ENCODE data around the gene OSBPL5. TPM values are rescaled to one million over a fixed set of nuclear protein-coding genes. Genes with fewer than 3 reads are reported as not detected.

OSBPL5 gene
- total and polyA plus RNA-seq, 5 donors from 2014 or later, result 0.22 to 2.2 (median 0.23) TPM; not detected in 2

DNA sequence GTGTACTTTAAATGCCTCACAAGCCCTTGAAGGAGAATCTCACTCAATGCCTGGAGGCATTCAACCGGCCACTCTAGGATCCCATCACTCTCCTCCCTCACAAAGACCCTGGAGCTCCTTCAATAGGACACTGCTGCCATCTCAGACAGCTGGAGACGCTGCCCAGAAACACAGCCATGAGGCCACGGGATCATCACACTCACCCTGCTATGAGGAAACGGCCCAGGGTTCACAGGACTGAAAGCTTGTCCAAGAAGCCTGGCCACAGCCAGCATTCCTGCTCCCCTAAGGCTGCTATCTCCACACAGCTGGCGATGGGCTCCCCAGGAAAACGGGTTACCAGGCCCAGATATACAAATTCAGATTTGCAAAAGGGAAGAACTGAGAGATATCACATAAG is 121.1 kb downstream of the OSBPL5 start:
- Mint-ChIP-seq H3K4me3 (no peak overlapping the region), H3K36me3 (peaks cover 19% of the 10 kb centered on the region), H3K27me3 (no peaks in the 10 kb centered on the region)

DNA sequence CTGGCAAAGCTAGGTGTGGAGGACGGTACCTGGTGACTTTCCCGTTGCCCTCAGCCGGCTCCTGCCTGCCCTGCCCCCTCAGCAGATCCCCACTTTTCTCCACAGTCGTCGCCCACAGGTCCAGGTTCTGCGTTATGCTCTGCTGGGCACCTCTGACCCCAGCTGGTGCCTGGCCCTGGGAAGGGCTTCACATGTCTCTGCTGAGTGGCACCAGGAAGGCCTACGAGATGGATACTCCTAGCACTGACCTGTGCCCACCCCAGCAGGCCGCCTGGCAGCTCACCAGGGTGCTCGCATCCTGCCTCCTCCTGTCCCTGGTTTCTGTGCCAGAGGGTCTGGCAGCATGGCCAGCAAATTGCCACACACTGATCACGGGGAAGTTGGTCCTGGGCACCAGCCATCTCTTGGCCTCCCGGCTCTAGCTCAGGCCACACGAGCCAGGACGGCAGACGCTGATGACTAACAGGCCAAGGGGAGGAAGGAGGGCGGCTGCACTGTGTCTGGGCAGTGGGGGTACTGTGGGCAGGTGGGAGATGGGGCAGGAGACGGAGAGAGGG is 121.7 kb downstream of the OSBPL5 start:
- H3K27me3 ChIP-seq (ENCODE audit: control insufficient read depth, insufficient read depth, low read length), result no peaks in the 10 kb centered on the region
- DNase-seq (no peak), ATAC-seq (ENCODE audit: low read depth in 2 of 2) (no peak)
- Mint-ChIP-seq H3K27ac (peak overlapping the region in 1 of 3 donors; percentile 65), H3K4me3 (no peak overlapping the region), H3K27me3 (no peaks in the 10 kb centered on the region), H3K9me3 (no peaks in the 10 kb centered on the region), H3K4me1 (peaks cover 0 to 12% (median 6%) of the 10 kb centered on the region in 4 donors), H3K36me3 (peaks cover 23% of the 10 kb centered on the region)
- no peak overlapping the region for H3K4me3 ChIP-seq (ENCODE audit: low read depth, low read length)
- peaks cover 53% of the 10 kb centered on the region for H3K36me3 ChIP-seq (ENCODE audit: control insufficient read depth, insufficient read depth, low read length)
- no peak overlapping the region for H3K27ac ChIP-seq (ENCODE audit: insufficient read depth, low read length, poor library complexity, severe bottlenecking)
- H3K4me1 ChIP-seq (ENCODE audit: control insufficient read depth, insufficient read depth, low read length, poor library complexity, severe bottlenecking), result no peaks in the 10 kb centered on the region
- H3K9me3 ChIP-seq (ENCODE audit: control insufficient read depth in 2 of 2, low read length in 2 of 2), result no peaks in the 10 kb centered on the region

More for the DNA sequence above, 121.1 kb downstream of the OSBPL5 start:
- DNase-seq (no peak), ATAC-seq (ENCODE audit: low read depth in 2 of 2) (no peak)
- Mint-ChIP-seq H3K27ac (no peak overlapping the region), H3K4me1 (peaks cover 0 to 14% (median 6%) of the 10 kb centered on the region in 4 donors), H3K9me3 (no peaks in the 10 kb centered on the region)
- Histone ChIP-seq H3K4me1 (ENCODE audit: control insufficient read depth, insufficient read depth, low read length, poor library complexity, severe bottlenecking) (peaks cover 2% of the 10 kb centered on the region), H3K9me3 (ENCODE audit: control insufficient read depth in 2 of 2, low read length in 2 of 2) (no peaks in the 10 kb centered on the region), H3K27me3 (ENCODE audit: control insufficient read depth, insufficient read depth, low read length) (no peaks in the 10 kb centered on the region), H3K36me3 (ENCODE audit: control insufficient read depth, insufficient read depth, low read length) (peaks cover 47% of the 10 kb centered on the region), H3K4me3 (ENCODE audit: low read depth, low read length) (no peak overlapping the region), H3K27ac (ENCODE audit: insufficient read depth, low read length, poor library complexity, severe bottlenecking) (no peak overlapping the region)

DNA sequence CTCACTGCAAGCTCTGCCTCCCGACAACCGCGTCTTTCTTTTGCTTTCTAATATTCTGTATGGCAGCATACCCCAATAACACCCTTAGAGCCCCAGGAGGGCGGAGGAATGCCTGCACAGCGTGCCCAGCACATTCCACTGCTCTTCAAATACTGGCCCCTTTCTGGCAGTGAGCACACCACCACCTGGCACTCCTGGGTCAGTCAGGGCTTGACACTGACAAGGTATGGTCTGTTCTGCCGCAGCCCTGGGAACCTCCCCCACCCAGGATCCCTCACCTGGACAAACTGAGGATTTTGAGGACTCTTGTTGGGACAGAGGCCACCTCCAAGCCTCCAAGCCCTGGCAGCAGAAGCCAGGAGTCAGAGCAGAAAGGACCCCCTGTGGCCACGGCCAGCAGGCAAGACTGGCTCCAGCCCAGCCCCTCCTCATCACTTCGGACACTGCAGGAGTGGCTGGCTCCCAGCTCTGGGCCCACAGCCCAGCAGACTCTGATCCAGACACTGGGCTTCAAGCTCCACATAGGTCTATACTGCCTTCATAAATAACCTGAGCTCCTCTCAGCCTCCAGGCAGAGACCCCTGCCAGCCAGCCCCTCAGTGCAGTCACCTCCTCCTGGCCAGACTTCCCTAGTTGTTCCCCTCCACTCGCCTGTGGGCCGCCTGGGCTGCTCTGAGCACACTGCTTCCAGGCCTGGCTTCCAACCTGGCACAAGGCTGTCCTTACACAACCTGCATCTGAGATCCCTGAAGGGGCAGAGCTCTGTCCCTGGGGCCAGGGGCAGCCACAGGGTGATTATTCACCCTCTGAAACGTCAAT is 122.4 kb downstream of the OSBPL5 start:
- H3K4me1 Mint-ChIP-seq, result peaks cover 0 to 17% (median 6%) of the 10 kb centered on the region in 4 donors
- H3K27ac Mint-ChIP-seq, result peak overlapping the region in 1 of 3 donors; percentile 65
- Histone ChIP-seq H3K4me1 (ENCODE audit: control insufficient read depth, insufficient read depth, low read length, poor library complexity, severe bottlenecking) (no peaks in the 10 kb centered on the region), H3K4me3 (ENCODE audit: low read depth, low read length) (no peak overlapping the region), H3K27ac (ENCODE audit: insufficient read depth, low read length, poor library complexity, severe bottlenecking) (no peak overlapping the region), H3K9me3 (ENCODE audit: control insufficient read depth in 2 of 2, low read length in 2 of 2) (no peaks in the 10 kb centered on the region), H3K36me3 (ENCODE audit: control insufficient read depth, insufficient read depth, low read length) (peaks cover 60% of the 10 kb centered on the region), H3K27me3 (ENCODE audit: control insufficient read depth, insufficient read depth, low read length) (no peaks in the 10 kb centered on the region)
- DNase-seq (no peak), ATAC-seq (ENCODE audit: low read depth in 2 of 2) (no peak)
- no peak overlapping the region for H3K4me3 Mint-ChIP-seq
- no peaks in the 10 kb centered on the region for H3K9me3 Mint-ChIP-seq
- peaks cover 23% of the 10 kb centered on the region for H3K36me3 Mint-ChIP-seq
- H3K27me3 Mint-ChIP-seq, result no peaks in the 10 kb centered on the region

DNA sequence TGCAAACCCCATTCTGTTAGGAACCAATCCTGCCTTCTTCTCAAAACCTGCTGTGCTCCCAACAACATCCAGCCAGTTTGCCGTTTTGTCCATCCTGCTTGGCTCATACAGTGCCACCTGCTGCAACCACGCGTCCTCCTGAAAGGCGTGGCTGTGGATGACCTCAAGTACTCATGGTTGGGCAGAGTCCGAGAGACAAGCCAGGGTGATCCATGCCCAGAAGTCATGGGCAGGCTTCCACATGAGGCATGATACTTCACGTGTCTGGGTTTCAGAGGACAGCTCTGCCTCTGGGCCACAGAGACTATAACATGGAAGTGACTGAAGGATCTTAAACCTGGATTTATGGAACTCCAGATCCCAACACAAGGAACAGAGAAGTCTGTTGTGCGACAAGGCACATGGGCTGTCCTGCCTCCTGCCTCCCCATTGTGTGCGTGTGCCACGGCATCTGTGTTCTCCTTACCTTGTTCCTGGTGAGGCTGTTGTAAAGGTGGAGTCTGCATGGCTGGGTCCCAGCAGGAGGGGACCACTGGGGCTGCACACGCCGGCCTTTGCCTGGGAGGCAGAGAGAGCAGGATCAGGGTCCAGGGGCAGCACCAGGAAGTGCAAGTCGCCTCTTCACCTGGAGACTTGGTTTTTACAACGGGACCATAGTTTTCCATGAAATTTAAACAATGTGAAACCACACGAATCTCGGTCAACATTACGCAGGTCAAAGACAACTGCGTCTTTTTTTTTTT is 123.2 kb downstream of the OSBPL5 start:
- no peaks in the 10 kb centered on the region for H3K9me3 ChIP-seq (ENCODE audit: control insufficient read depth in 2 of 2, low read length in 2 of 2)
- H3K36me3 Mint-ChIP-seq, result peaks cover 27% of the 10 kb centered on the region
- no peaks in the 10 kb centered on the region for H3K27me3 ChIP-seq (ENCODE audit: control insufficient read depth, insufficient read depth, low read length)
- ATAC-seq (ENCODE audit: low read depth in 2 of 2) (no peak), DNase-seq (no peak)
- no peaks in the 10 kb centered on the region for H3K4me1 ChIP-seq (ENCODE audit: control insufficient read depth, insufficient read depth, low read length, poor library complexity, severe bottlenecking)
- no peak overlapping the region for H3K4me3 Mint-ChIP-seq
- no peak overlapping the region for H3K27ac Mint-ChIP-seq
- no peak overlapping the region for H3K4me3 ChIP-seq (ENCODE audit: low read depth, low read length)
- H3K36me3 ChIP-seq (ENCODE audit: control insufficient read depth, insufficient read depth, low read length), result peaks cover 68% of the 10 kb centered on the region
- no peak overlapping the region for H3K27ac ChIP-seq (ENCODE audit: insufficient read depth, low read length, poor library complexity, severe bottlenecking)
- no peaks in the 10 kb centered on the region for H3K27me3 Mint-ChIP-seq
- H3K9me3 Mint-ChIP-seq, result no peaks in the 10 kb centered on the region
- peaks cover 0 to 25% (median 8%) of the 10 kb centered on the region in 4 donors for H3K4me1 Mint-ChIP-seq

DNA sequence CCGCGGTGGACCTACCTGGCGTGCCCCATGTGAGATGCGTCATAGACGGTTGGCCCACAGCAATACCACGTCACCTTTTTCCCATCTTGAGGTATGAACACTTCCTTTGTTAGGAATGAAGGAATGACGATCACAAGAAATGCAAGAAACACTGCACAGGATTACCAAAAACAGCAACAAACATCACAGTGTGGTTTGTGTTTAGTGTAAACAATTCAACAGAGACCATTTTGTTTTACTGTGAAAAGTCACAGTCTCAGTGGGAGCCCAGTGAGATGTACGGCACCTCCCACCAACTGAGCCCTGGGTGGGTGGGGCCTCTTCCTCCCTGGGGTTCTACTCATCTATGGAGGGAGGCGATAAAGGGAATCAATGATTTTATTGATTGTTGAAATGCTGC is 124.2 kb downstream of the OSBPL5 start:
- H3K9me3 Mint-ChIP-seq, result no peaks in the 10 kb centered on the region

DNA sequence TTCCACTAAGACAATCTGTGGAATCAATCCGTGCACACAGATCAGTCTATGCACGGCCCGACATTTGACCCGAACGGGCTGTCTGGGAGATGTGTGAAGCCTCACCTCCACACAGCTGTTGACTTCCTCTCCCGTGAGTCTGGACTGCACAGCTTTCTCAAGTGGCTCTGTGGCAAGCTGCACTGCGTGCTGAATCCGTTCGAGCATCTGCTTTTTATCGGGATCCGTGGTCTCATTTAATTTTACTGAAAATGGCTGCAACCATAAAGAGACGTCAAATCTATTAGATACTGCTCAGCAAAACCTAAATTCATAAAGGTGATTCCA is 127.2 kb downstream of the OSBPL5 start:
- Histone ChIP-seq H3K27ac (ENCODE audit: insufficient read depth, low read length, poor library complexity, severe bottlenecking) (no peak overlapping the region), H3K36me3 (ENCODE audit: control insufficient read depth, insufficient read depth, low read length) (peaks cover 83% of the 10 kb centered on the region), H3K9me3 (ENCODE audit: control insufficient read depth in 2 of 2, low read length in 2 of 2) (no peaks in the 10 kb centered on the region), H3K4me3 (ENCODE audit: low read depth, low read length) (no peak overlapping the region), H3K4me1 (ENCODE audit: control insufficient read depth, insufficient read depth, low read length, poor library complexity, severe bottlenecking) (no peaks in the 10 kb centered on the region), H3K27me3 (ENCODE audit: control insufficient read depth, insufficient read depth, low read length) (no peaks in the 10 kb centered on the region)
- no peak overlapping the region for H3K4me3 Mint-ChIP-seq
- H3K27me3 Mint-ChIP-seq, result no peaks in the 10 kb centered on the region
- peak overlapping the region in 1 of 3 donors; percentile 15 for H3K27ac Mint-ChIP-seq
- peaks cover 40% of the 10 kb centered on the region for H3K36me3 Mint-ChIP-seq
- no peak for DNase-seq
- H3K4me1 Mint-ChIP-seq, result peaks cover 0 to 27% (median 4%) of the 10 kb centered on the region in 4 donors
- ATAC-seq (ENCODE audit: low read depth in 2 of 2), result no peak
- H3K9me3 Mint-ChIP-seq, result no peaks in the 10 kb centered on the region

More for the DNA sequence above, 124.2 kb downstream of the OSBPL5 start:
- H3K36me3 ChIP-seq (ENCODE audit: control insufficient read depth, insufficient read depth, low read length), result peaks cover 75% of the 10 kb centered on the region
- Mint-ChIP-seq H3K4me3 (no peak overlapping the region), H3K27me3 (no peaks in the 10 kb centered on the region), H3K36me3 (peaks cover 36% of the 10 kb centered on the region), H3K4me1 (peaks cover 0 to 32% (median 8%) of the 10 kb centered on the region in 4 donors), H3K27ac (peak overlapping the region in 2 of 3 donors; percentile 53 to 80)
- no peaks in the 10 kb centered on the region for H3K9me3 ChIP-seq (ENCODE audit: control insufficient read depth in 2 of 2, low read length in 2 of 2)
- ATAC-seq (ENCODE audit: low read depth in 2 of 2), result no peak
- H3K27me3 ChIP-seq (ENCODE audit: control insufficient read depth, insufficient read depth, low read length), result no peaks in the 10 kb centered on the region
- no peak overlapping the region for H3K27ac ChIP-seq (ENCODE audit: insufficient read depth, low read length, poor library complexity, severe bottlenecking)
- no peaks in the 10 kb centered on the region for H3K4me1 ChIP-seq (ENCODE audit: control insufficient read depth, insufficient read depth, low read length, poor library complexity, severe bottlenecking)
- no peak for DNase-seq
- H3K4me3 ChIP-seq (ENCODE audit: low read depth, low read length), result no peak overlapping the region

Data from CD4-positive, CD25-positive, alpha-beta regulatory T cell (primary cell).